HCT116 (cell line): Measurements from ENCODE around the gene TYRO3. TPM values are rescaled to one million over a fixed set of nuclear protein-coding genes. Genes with fewer than 3 reads are reported as not detected.

Source experiments
- ATAC-seq: fragments of 200-7000 bp; cut with Tn5 transposase; 2 replicates; pipeline ENCODE4 v1.9.1; 2020; ENCODE audit warnings: mild to moderate bottlenecking, moderate library complexity
- BruUV-seq: library from RNA; stranded (reverse); fragments of 400-500 nt; replicated peaks from 2 replicates; lab custom pipeline; 2021; lab: Mats Ljungman, UMichigan
- CTCF ChIA-PET: fragments of 300-600 bp; sonication (Branson Sonifier 250); formaldehyde crosslinking; loops from one replicate; lab custom pipeline; 2021; ENCODE audit warnings: antibody characterized with exemption; lab: Charles Lee
- POLR2A ChIA-PET: fragments of 300-600, 350-600 bp; sonication (Branson Sonifier 250); formaldehyde crosslinking; loops from one replicate; lab custom pipeline; 2021; ENCODE audit warnings: antibody characterized with exemption; lab: Charles Lee
- RAD21 ChIA-PET, 2 experiments: fragments of 300-600 bp; sonication (Branson Sonifier 250); formaldehyde crosslinking; loops; one replicate each; lab custom pipeline; 2023; ENCODE audit warnings: low total read pairs in 2 of 2; ENCODE audit not compliant: uncharacterized antibody in 2 of 2, unreplicated experiment in 2 of 2, low non-redundant PET in 1 of 2; lab: Charles Lee
- DNase-seq: peaks from one replicate; pipeline ENCODE4 v3.0.0-alpha.2; 2010; ENCODE audit warnings: low read depth, low spot score
- H2AFZ ChIP-seq: fragments of 200-600 bp; shearing (Covaris generic), sonication (generic); 2 replicates; pipeline ENCODE4 v1.6.1; 2017; ENCODE audit warnings: low read depth, mixed run types, mixed read lengths, antibody characterized with exemption, low read length; ENCODE audit not compliant: poor library complexity, severe bottlenecking
- H3K27ac ChIP-seq: 2 replicates; pipeline ENCODE4 v1.5.1; 2012; ENCODE audit warnings: low read depth, low read length
- H3K27me3 ChIP-seq: fragments of 200-600 bp; sonication (generic); 2 replicates; pipeline ENCODE4 v1.6.1; 2016; ENCODE audit warnings: mixed run types, low read length, mixed read lengths; ENCODE audit not compliant: insufficient read depth
- H3K36me3 ChIP-seq, 2 experiments: fragments of 200-500 bp in 1 of 2; fragments of 200-600 bp in 1 of 2; sonication (Bioruptor generic) in 1 of 2; sonication (generic) in 1 of 2; 2 replicates each; pipeline versions ENCODE4 v1.5.1 to v1.6.1; 2014 to 2016; ENCODE audit warnings: low read length in 2 of 2, inconsistent platforms in 1 of 2, mixed read lengths in 1 of 2, mixed run types in 1 of 2; ENCODE audit not compliant: insufficient read depth in 2 of 2, control insufficient read depth in 1 of 2
- H3K4me1 ChIP-seq, 2 experiments: fragments of 200-600 bp in 1 of 2; sonication (generic) in 1 of 2; 2 replicates each; pipeline versions ENCODE4 v1.5.1 to v1.6.1; 2012 to 2017; ENCODE audit warnings: low read length in 2 of 2, inconsistent platforms in 1 of 2, mild to moderate bottlenecking in 1 of 2, mixed read lengths in 1 of 2, mixed run types in 1 of 2, moderate library complexity in 1 of 2; ENCODE audit not compliant: insufficient read depth in 2 of 2, control insufficient read depth in 1 of 2
- H3K4me2 ChIP-seq: fragments of 200-600 bp; sonication (generic); 2 replicates; pipeline ENCODE4 v1.6.1; 2017; ENCODE audit warnings: mixed run types, low read length, mixed read lengths
- H3K4me3 ChIP-seq, 2 experiments: fragments of 200-600 bp in 1 of 2; sonication (generic) in 1 of 2; replicated peaks in 1 of 2; 2 replicates each; pipeline ENCODE4 v1.5.1; 2011 to 2016; ENCODE audit warnings: low read length in 2 of 2, control low read depth in 1 of 2, low read depth in 1 of 2, mild to moderate bottlenecking in 1 of 2, mixed read lengths in 1 of 2, mixed run types in 1 of 2
- H3K79me2 ChIP-seq: fragments of 200-600 bp; sonication (generic); 2 replicates; pipeline ENCODE4 v1.6.1; 2017; ENCODE audit warnings: mild to moderate bottlenecking, mixed run types, low read length, moderate library complexity, mixed read lengths; ENCODE audit not compliant: insufficient read depth
- H3K9ac ChIP-seq: fragments of 200-600 bp; sonication (generic); 2 replicates; pipeline ENCODE4 v1.6.1; 2016; ENCODE audit warnings: low read length, mixed read lengths
- H3K9me2 ChIP-seq: fragments of 200-600 bp; sonication (generic), shearing (Covaris generic); 2 replicates; pipeline ENCODE4 v1.6.1; 2017; ENCODE audit warnings: mixed run types, mild to moderate bottlenecking, moderate library complexity; ENCODE audit not compliant: insufficient read depth
- H3K9me3 ChIP-seq, 2 experiments: fragments of 200-500 bp in 1 of 2; fragments of 200-600 bp in 1 of 2; sonication (Bioruptor generic) in 1 of 2; sonication (generic) in 1 of 2; 2 replicates each; pipeline ENCODE4 v1.6.1; 2014 to 2017; ENCODE audit warnings: low read length in 2 of 2, mixed read lengths in 2 of 2, inconsistent platforms in 1 of 2, low read depth in 1 of 2, mild to moderate bottlenecking in 1 of 2, mixed run types in 1 of 2, moderate library complexity in 1 of 2; ENCODE audit not compliant: control insufficient read depth in 1 of 2, insufficient read depth in 1 of 2
- H4K20me1 ChIP-seq: fragments of 200-600 bp; sonication (generic), shearing (Covaris generic); 2 replicates; pipeline ENCODE4 v1.6.1; 2017; ENCODE audit warnings: mixed run types, mild to moderate bottlenecking, moderate library complexity; ENCODE audit not compliant: insufficient read depth
- CBX3 ChIP-seq: IDR thresholded peaks from 2 replicates; pipeline ENCODE4 v1.6.1; 2012; ENCODE audit warnings: low read depth
- EGR1 ChIP-seq: IDR thresholded peaks from 2 replicates; pipeline ENCODE4 v1.6.1; 2012; ENCODE audit warnings: low read depth
- ELF1 ChIP-seq: IDR thresholded peaks from 2 replicates; pipeline ENCODE4 v1.6.1; 2012; ENCODE audit warnings: low read depth, borderline replicate concordance
- EZH2 ChIP-seq: fragments of 200-600 bp; sonication (generic); IDR thresholded peaks from 2 replicates; pipeline ENCODE4 v1.6.1; 2017; ENCODE audit warnings: antibody characterized with exemption, mixed run types
- EZH2phosphoT487 ChIP-seq: fragments of 200-600 bp; IDR thresholded peaks from 2 replicates; pipeline ENCODE4 v1.6.1; 2018; ENCODE audit warnings: antibody characterized with exemption, borderline replicate concordance
- FOSL1 ChIP-seq: IDR thresholded peaks from 2 replicates; pipeline ENCODE4 v1.6.1; 2012; ENCODE audit warnings: low read depth
- JUND ChIP-seq: IDR thresholded peaks from 2 replicates; pipeline ENCODE4 v1.6.1; 2012
- POLR2A ChIP-seq: IDR thresholded peaks from 2 replicates; pipeline ENCODE4 v1.7.0; 2011; ENCODE audit warnings: borderline replicate concordance; ENCODE audit not compliant: insufficient read depth, insufficient read length; ENCODE audit errors: extremely low read depth
- POLR2AphosphoS5 ChIP-seq: IDR thresholded peaks from 2 replicates; pipeline ENCODE4 v1.6.1; 2011; ENCODE audit warnings: mild to moderate bottlenecking, low read depth, low read length, moderate library complexity
- RAD21 ChIP-seq: IDR thresholded peaks from 2 replicates; pipeline ENCODE4 v1.6.1; 2012; ENCODE audit warnings: low read depth, mild to moderate bottlenecking
- SP1 ChIP-seq: IDR thresholded peaks from 2 replicates; pipeline ENCODE4 v1.6.1; 2012; ENCODE audit warnings: low read depth
- TCF7L2 ChIP-seq: IDR thresholded peaks from 2 replicates; pipeline ENCODE4 v1.7.0; 2011; ENCODE audit warnings: borderline replicate concordance, inconsistent platforms; ENCODE audit not compliant: insufficient read depth, insufficient read length; ENCODE audit errors: extremely low read depth
- ZFX ChIP-seq: fragments of 450-650 bp; IDR thresholded peaks from 2 replicates; pipeline ENCODE4 v1.6.1; 2017
- ZNF274 ChIP-seq: fragments of 200-500 bp; sonication (Bioruptor generic); IDR thresholded peaks from 2 replicates; pipeline ENCODE4 v1.6.1; 2014; ENCODE audit warnings: mild to moderate bottlenecking, low read depth, low read length, inconsistent platforms
- intact Hi-C: fragments of 100-400 bp; cut with micrococcal nuclease; formaldehyde crosslinking; loops from 2 replicates; pipeline ENCODE4 v1.10.0; 2022
- total RNA-seq: library from RNA; stranded (reverse); gene quantifications from one replicate; pipeline ENCODE4 v1.2.1, GENCODE V29; 2021; ENCODE audit not compliant: unreplicated experiment
- TF ChIP-seq, protein P1 (sequence below): IDR thresholded peaks from 2 replicates; pipeline ENCODE4 v1.6.1; 2012
- TF ChIP-seq, protein P2 (sequence below): IDR thresholded peaks from 2 replicates; pipeline ENCODE4 v1.6.1; 2012
- TF ChIP-seq, protein P3 (sequence below): IDR thresholded peaks from 2 replicates; pipeline ENCODE4 v1.6.1; 2011; ENCODE audit warnings: mild to moderate bottlenecking, low read length, moderate library complexity; ENCODE audit not compliant: insufficient replicate concordance; ENCODE audit errors: extremely low read depth
- TF ChIP-seq, protein P4 (sequence below), 3 experiments: fragments of 200-600 bp in 1 of 3; sonication (generic) in 1 of 3; IDR thresholded peaks in 2 of 3; conservative IDR thresholded peaks in 1 of 3; 2 replicates each; pipeline ENCODE4 v1.5.1; 2012 to 2017; ENCODE audit warnings: low read depth in 2 of 3, low read length in 2 of 3, antibody characterized with exemption in 1 of 3, borderline replicate concordance in 1 of 3, control low read depth in 1 of 3, mild to moderate bottlenecking in 1 of 3, mixed read lengths in 1 of 3, mixed run types in 1 of 3, moderate library complexity in 1 of 3; ENCODE audit not compliant: insufficient read depth in 1 of 3
- TF ChIP-seq, protein P5 (sequence below): IDR thresholded peaks from 2 replicates; pipeline ENCODE4 v1.6.1; 2012; ENCODE audit warnings: low read depth

TYRO3 gene
- total RNA-seq, 1 experiment from 2014 or later: 34.6 TPM

DNA sequence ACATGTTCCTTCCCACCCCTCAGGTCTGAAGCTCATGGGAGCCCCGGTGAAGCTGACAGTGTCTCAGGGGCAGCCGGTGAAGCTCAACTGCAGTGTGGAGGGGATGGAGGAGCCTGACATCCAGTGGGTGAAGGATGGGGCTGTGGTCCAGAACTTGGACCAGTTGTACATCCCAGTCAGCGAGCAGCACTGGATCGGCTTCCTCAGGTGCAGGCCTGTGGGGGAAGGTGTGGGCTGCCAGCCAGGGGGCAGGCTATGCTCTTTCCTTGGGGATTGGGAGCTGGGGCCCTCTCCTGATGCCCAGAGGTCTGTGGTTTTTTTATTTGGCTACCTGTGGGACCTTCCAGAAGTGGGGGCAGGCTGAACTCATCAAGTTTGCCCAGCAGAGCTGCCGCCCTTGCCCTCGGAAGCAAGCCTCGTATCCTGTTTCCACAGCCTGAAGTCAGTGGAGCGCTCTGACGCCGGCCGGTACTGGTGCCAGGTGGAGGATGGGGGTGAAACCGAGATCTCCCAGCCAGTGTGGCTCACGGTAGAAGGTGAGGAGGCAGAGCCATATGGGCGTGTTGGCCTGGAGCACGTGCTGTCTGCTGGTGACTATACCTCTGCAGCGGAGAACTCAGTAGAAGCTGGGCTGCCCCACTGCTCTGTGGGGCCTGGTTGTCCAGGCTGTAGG, 2.2 kb downstream of the TYRO3 start:
- H3K27me3 ChIP-seq: no peaks in the 10 kb centered on the region
- no peak overlapping the region for H3K4me3 ChIP-seq
- intact Hi-C loops: loop anchor here (10.0 kb wide), 1 partner anchor 84 kb away; no protein-coding TSS in a partner anchor
- H3K4me1 ChIP-seq: peaks cover 7 to 21% of the 10 kb centered on the region in 2 experiments; a peak in 3 of 4 replicates
- H3K9me2 ChIP-seq: no peaks in the 10 kb centered on the region
- H3K27ac ChIP-seq: no peak overlapping the region
- no peaks in the 10 kb centered on the region; the same call in 1 of the 2 replicates for H3K79me2 ChIP-seq
- no peak overlapping the region for H2AFZ ChIP-seq
- no peaks in the 10 kb centered on the region for H3K9me3 ChIP-seq
- TF ChIP-seq EGR1 (no peak), POLR2AphosphoS5 (no peak), CBX3 (no peak), EZH2phosphoT487 (no peak), RAD21 (no peak), ZFX (no peak), SP1 (no peak), TCF7L2 (no peak), EZH2 (no peak), ELF1 (no peak), POLR2A (no peak), FOSL1 (no peak), ZNF274 (no peak), JUND (no peak)
- TF ChIP-seq, protein P1, sequence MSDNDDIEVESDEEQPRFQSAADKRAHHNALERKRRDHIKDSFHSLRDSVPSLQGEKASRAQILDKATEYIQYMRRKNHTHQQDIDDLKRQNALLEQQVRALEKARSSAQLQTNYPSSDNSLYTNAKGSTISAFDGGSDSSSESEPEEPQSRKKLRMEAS: no peak
- TF ChIP-seq, protein P2, sequence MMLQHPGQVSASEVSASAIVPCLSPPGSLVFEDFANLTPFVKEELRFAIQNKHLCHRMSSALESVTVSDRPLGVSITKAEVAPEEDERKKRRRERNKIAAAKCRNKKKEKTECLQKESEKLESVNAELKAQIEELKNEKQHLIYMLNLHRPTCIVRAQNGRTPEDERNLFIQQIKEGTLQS: no peak
- TF ChIP-seq, protein P3, sequence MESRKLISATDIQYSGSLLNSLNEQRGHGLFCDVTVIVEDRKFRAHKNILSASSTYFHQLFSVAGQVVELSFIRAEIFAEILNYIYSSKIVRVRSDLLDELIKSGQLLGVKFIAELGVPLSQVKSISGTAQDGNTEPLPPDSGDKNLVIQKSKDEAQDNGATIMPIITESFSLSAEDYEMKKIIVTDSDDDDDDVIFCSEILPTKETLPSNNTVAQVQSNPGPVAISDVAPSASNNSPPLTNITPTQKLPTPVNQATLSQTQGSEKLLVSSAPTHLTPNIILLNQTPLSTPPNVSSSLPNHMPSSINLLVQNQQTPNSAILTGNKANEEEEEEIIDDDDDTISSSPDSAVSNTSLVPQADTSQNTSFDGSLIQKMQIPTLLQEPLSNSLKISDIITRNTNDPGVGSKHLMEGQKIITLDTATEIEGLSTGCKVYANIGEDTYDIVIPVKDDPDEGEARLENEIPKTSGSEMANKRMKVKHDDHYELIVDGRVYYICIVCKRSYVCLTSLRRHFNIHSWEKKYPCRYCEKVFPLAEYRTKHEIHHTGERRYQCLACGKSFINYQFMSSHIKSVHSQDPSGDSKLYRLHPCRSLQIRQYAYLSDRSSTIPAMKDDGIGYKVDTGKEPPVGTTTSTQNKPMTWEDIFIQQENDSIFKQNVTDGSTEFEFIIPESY: no peak
- TF ChIP-seq, protein P4, sequence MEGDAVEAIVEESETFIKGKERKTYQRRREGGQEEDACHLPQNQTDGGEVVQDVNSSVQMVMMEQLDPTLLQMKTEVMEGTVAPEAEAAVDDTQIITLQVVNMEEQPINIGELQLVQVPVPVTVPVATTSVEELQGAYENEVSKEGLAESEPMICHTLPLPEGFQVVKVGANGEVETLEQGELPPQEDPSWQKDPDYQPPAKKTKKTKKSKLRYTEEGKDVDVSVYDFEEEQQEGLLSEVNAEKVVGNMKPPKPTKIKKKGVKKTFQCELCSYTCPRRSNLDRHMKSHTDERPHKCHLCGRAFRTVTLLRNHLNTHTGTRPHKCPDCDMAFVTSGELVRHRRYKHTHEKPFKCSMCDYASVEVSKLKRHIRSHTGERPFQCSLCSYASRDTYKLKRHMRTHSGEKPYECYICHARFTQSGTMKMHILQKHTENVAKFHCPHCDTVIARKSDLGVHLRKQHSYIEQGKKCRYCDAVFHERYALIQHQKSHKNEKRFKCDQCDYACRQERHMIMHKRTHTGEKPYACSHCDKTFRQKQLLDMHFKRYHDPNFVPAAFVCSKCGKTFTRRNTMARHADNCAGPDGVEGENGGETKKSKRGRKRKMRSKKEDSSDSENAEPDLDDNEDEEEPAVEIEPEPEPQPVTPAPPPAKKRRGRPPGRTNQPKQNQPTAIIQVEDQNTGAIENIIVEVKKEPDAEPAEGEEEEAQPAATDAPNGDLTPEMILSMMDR (IDR thresholded peaks at IDR 0.05 in 2 of 3, conservative IDR thresholded peaks at IDR 0.05 in 1 of 3; ENCODE audit: borderline replicate concordance in 1 of 3, insufficient read depth in 1 of 3, low read depth in 2 of 3, low read length in 2 of 3): no peak
- TF ChIP-seq, protein P5, sequence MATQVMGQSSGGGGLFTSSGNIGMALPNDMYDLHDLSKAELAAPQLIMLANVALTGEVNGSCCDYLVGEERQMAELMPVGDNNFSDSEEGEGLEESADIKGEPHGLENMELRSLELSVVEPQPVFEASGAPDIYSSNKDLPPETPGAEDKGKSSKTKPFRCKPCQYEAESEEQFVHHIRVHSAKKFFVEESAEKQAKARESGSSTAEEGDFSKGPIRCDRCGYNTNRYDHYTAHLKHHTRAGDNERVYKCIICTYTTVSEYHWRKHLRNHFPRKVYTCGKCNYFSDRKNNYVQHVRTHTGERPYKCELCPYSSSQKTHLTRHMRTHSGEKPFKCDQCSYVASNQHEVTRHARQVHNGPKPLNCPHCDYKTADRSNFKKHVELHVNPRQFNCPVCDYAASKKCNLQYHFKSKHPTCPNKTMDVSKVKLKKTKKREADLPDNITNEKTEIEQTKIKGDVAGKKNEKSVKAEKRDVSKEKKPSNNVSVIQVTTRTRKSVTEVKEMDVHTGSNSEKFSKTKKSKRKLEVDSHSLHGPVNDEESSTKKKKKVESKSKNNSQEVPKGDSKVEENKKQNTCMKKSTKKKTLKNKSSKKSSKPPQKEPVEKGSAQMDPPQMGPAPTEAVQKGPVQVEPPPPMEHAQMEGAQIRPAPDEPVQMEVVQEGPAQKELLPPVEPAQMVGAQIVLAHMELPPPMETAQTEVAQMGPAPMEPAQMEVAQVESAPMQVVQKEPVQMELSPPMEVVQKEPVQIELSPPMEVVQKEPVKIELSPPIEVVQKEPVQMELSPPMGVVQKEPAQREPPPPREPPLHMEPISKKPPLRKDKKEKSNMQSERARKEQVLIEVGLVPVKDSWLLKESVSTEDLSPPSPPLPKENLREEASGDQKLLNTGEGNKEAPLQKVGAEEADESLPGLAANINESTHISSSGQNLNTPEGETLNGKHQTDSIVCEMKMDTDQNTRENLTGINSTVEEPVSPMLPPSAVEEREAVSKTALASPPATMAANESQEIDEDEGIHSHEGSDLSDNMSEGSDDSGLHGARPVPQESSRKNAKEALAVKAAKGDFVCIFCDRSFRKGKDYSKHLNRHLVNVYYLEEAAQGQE: no peak
- POLR2A ChIA-PET: interaction anchor here (1.4 kb wide), 1 partner anchor 17 kb away, joined by 5 read pairs; the partner anchor contains the start of gene RPAP1
- ATAC-seq (no peak), DNase-seq (no peak)
- CTCF ChIA-PET: no interaction called here
- no TSS peak for BruUV-seq
- H4K20me1 ChIP-seq: no peaks in the 10 kb centered on the region
- no peak overlapping the region for H3K4me2 ChIP-seq
- RAD21 ChIA-PET: no interaction called here
- H3K9ac ChIP-seq: no peak overlapping the region
- H3K36me3 ChIP-seq: peaks cover 2 to 10% of the 10 kb centered on the region in 2 experiments; a peak in 1 of 4 replicates
